Mononuclear cell (primary cell): Measurements from ENCODE around the gene ILF2. TPM values are rescaled to one million over a fixed set of nuclear protein-coding genes. Genes with fewer than 3 reads are reported as not detected.

Source experiments
- H3K27me3 ChIP-seq: 2 replicates; pipeline ENCODE4 v1.6.0; 2011; ENCODE audit warnings: low read length, control low read depth; ENCODE audit not compliant: insufficient read depth
- H3K4me1 ChIP-seq: 2 replicates; pipeline ENCODE4 v1.5.1; 2011; ENCODE audit warnings: mild to moderate bottlenecking, low read length, control low read depth; ENCODE audit not compliant: insufficient read depth
- H3K4me3 ChIP-seq: 2 replicates; pipeline ENCODE4 v1.5.1; 2011; ENCODE audit warnings: mild to moderate bottlenecking, low read length, moderate library complexity
- H3K9me3 ChIP-seq: 2 replicates; pipeline ENCODE4 v1.5.1; 2011; ENCODE audit warnings: low read depth, mild to moderate bottlenecking, control low read depth, low read length
- total RNA-seq: library from RNA; depleted of rRNA; stranded (reverse); fragments of >200 nt; gene quantifications from one replicate; pipeline ENCODE4 v1.2.3, GENCODE V29; 2012

ILF2 gene
- total RNA-seq, 1 donor, result 138 TPM

- Histone ChIP-seq H3K9me3 (no peaks in the 10 kb centered on the region), H3K4me1 (peaks cover 34% of the 10 kb centered on the region), H3K4me3 (no peak overlapping the region)
Observed at GRCh38 chr1:153614906-153615305, 55.9 kb downstream of the ILF2 start.

GRCh38 chr1:153614189-153614900 lies 56.4 kb downstream of the ILF2 start:
- H3K4me1 ChIP-seq, result peaks cover 38% of the 10 kb centered on the region
- no peak overlapping the region for H3K4me3 ChIP-seq
- H3K27me3 ChIP-seq, result no peaks in the 10 kb centered on the region
- no peaks in the 10 kb centered on the region for H3K9me3 ChIP-seq

More at GRCh38 chr1:153614906-153615305, 55.9 kb downstream of the ILF2 start:
- H3K27me3 ChIP-seq, result no peaks in the 10 kb centered on the region

- Histone ChIP-seq H3K4me1 (peaks cover 38% of the 10 kb centered on the region), H3K27me3 (no peaks in the 10 kb centered on the region), H3K9me3 (no peaks in the 10 kb centered on the region), H3K4me3 (no peak overlapping the region)
Observed at GRCh38 chr1:153613406-153613805, 57.4 kb downstream of the ILF2 start.

- Histone ChIP-seq H3K4me3 (no peak within 1 kb of the TSS), H3K9me3 (no peaks in the 10 kb centered on the region), H3K4me1 (peaks cover 35% of the 10 kb centered on the region), H3K27me3 (no peaks in the 10 kb centered on the region)
Observed at GRCh38 chr1:153612755-153613331, 58.0 kb downstream of the ILF2 start, which contains the start of gene S100A16. S100A16 (minus strand) TSS chr1:153613137; CDS start chr1:153608151, 4,986 bp downstream.

DNA sequence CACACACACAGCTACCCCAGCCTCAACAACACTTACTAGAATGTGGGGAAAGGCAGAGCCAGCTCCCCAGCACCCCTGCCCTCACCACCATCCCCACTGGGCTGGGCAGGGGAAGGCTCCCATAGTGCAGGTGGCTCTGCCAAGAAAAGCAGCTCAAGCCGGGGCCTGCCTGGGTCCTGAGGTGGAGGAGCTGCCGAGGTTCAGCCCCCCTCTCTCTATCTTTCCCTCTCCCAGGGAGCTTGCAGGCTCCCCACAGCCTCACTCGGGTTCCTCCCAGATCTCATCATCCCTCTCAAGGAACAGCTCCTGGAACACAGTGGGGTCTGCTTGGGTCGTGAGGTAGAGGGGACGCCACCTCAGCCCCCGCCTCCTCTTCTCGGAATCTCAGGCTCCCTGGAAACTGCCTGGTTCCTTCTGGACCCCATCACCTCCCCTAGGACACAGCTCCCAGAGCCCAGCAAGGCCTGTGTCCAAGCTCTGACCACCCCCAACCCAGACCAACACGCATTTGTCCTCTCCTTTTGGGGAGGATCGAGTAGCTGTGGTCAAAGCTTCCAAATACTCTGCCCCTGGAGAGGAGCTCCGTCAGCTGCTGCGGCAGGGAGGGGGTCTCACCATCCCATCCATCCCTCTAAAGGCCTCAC lies 58.6 kb downstream of the ILF2 start:
- peaks cover 29% of the 10 kb centered on the region for H3K4me1 ChIP-seq
- H3K9me3 ChIP-seq, result no peaks in the 10 kb centered on the region
- no peak overlapping the region for H3K4me3 ChIP-seq

More for the DNA sequence above, 58.6 kb downstream of the ILF2 start:
- H3K27me3 ChIP-seq, result no peaks in the 10 kb centered on the region

Other genes with a start within 250 kb of the ILF2 start
- gene S100A7, start 210.3 kb downstream of the ILF2 start, total RNA-seq, result not detected
- 283 TPM for gene S100A6, start 135.0 kb downstream of the ILF2 start, total RNA-seq
- not detected for gene S100A5, start 130.1 kb downstream of the ILF2 start, total RNA-seq
- 793 TPM for gene S100A4, start 125.2 kb downstream of the ILF2 start, total RNA-seq
- not detected for gene S100A3, start 121.7 kb downstream of the ILF2 start, total RNA-seq
- gene S100A2, start 105.1 kb downstream of the ILF2 start, total RNA-seq, result 0.21 TPM
- gene S100A16, start 57.9 kb downstream of the ILF2 start, total RNA-seq, result not detected
- gene S100A14, start 54.7 kb downstream of the ILF2 start, total RNA-seq, result not detected
- gene S100A13, start 43.5 kb downstream of the ILF2 start, total RNA-seq, result 1.2 TPM
- not detected for gene S100A1, start 42.6 kb downstream of the ILF2 start, total RNA-seq
- 75.2 TPM for gene CHTOP, start 36.9 kb downstream of the ILF2 start, total RNA-seq
- gene SNAPIN, start 12.3 kb downstream of the ILF2 start, total RNA-seq, result 10.2 TPM
- not detected for gene NPR1, start 7.7 kb upstream of the ILF2 start, total RNA-seq
- gene INTS3, start 57.1 kb upstream of the ILF2 start, total RNA-seq, result 11.6 TPM
- gene SLC27A3, start 104.4 kb upstream of the ILF2 start, total RNA-seq, result 7.5 TPM